DMS114 treated with DMSO at 0.1 percent for 48 hours (cell line): ENCODE measurements around the gene AMBRA1.

Experiments
- DNase-seq: peaks from one replicate; lab custom pipeline; 2025; ENCODE audit not compliant: unreplicated experiment; lab: John Stamatoyannopoulos, UW

Gene AMBRA1

DNA sequence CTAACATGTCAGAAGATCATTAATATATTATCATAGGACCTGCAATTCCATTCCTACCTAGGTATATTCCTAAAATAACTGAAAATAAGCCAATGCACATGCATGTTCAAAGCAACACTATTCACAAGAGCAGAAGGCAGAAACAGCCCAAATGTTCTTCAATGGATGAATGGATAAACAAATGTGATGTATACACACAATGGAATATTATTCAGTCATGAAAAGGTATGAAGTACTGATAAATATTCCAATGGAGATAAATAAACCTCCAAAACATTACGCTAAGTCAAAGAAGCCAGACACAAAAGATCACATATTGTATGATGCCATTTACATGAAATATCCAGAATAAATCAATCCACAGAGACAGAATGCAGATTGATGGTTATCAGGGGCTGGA, 16.8 kb downstream of the AMBRA1 start:
- DNase-seq: no peak

DNA sequence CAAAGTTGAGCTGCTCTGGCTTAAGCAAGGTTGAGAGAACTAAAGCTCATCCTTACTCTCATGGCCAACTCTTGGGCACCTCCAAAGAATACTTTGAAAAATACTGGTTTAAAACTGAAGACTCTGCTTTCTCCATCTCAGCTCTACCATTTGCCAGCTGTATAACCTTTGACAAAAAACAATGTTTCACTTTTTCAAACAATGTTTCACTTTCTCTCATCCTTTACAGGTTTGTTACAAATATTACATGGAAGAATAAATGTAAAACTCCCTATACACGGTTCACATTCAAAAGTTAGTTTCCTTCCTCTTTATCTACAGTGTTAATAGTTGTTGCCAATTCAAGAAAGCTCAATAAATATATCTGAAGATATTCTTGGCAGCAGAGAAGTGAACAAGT, 19.2 kb downstream of the AMBRA1 start:
- DNase-seq: no peak

DNA sequence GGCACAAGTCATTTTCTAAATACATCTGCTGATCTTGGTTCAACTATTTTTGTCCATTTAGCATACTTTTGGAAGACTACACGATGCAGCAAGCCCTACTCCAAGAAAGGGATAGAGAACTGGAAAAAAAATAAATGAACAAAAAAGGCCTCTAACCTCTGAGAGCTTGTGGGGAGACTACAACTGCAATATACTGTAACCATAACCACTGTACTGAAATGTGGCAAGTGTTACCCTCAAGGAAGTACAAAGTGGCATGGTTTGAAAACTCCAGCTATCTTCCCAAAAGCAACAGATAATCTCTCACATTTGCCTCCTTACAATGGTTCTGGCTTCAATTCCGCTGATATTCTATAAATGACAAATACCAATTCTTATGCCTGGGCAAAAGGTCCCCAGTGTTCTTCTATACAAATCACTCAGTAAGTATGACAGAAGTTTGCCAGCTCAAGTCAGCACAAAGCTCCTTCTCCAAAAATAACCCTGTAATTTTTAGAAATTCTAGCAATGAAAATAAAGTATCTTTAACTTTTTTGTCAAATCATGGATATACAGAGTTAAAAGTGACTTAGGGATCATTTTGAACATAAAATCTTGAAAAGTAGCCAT, 22.9 kb downstream of the AMBRA1 start:
- no peak for DNase-seq

DNA sequence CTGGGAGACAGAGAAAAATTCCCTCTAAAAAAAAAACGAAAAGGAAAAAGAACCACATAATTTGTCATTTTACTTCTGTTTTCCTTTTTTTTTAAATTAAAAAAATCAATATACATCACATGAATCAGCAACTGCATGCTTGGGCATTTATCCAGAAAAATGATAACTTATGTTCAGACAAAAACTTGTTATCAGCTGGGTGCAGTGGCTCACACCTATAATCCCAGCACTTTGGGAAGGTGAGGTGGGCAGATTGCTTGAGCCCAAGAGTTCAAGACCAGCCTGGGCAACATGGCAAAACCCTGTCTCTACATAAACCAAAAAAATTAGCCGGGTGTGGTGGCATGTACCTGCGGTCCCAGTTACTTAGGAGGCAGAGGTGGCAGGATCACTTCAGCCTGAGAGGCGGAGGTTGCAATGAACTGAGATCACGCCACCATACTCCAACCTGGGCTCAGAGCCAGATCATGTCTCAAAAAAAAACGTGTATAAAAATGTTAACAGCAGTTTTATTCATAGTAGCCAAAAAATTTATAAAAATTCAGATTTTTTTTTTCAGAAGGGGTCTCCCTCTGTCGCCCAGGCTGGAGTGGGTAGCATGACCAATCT, 28.5 kb downstream of the AMBRA1 start:
- no peak for DNase-seq

DNA sequence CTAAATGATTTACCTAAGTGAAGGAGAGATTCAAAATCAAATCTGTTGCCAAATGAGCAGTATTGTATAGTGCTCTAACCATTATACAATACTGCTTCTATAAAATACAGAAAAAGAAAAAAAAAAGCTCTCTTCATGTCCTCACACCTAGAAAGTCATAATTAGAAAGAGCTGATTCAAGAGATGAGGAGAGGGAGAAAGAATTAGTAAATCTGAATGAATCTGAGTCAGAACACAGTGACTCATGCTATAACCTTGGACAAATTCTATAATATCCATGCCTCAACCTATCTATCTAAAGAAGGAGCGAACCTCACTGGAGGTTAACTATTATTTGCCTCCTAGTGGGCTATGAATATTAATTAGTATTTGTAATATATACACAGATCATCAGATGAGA, 29.4 kb downstream of the AMBRA1 start:
- DNase-seq: no peak

DNA sequence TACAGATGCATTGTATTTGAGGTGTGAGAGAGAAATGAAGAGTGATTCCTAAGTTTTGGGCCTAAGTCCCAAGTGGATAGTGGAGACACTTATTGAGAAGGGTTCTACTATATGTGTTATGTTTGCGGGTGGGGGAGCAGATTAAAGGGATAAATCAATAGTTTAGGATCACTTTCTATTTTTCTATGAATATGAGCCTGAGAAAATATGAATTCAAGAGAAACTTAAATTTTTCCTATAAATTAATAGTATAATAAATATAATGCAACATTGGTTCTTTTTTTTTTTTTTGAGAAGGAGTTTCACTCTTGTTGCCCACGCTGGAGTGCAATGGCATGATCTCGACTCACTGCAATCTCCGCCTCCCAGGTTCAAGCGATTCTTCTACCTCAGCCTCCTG, 31.3 kb downstream of the AMBRA1 start:
- no peak for DNase-seq

DNA sequence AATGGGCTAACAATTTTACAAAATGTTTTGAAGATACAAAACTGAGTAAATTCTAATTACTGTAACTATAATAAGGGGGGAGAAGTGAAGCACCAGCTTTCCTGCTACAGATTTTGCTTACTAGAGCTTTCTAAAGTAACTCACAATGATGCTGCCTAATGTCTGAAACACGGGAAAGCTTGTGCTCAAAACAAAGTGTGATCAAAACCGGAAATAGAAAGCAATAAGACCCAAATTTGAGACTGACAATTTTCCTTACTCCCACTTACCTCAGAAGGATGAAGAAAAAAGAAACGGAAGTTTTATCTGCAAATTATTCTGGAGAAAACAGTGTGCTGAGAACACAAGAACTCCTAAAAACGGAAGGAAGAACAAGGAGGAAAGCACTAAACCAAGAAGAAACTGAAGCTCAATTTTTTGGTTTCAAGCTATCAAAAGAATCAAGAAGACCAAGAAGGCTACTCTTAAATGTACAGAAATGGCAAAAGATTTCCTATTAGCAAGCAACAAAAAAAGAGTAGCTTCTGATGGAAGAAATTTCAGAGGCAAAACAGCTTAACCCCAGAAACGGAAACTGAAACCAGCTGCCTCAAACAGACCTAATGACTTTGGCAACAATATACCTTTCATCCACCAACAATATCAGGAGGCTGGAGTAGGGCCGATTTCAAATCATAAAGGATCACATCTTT, 33.4 kb downstream of the AMBRA1 start:
- DNase-seq: no peak

DNA sequence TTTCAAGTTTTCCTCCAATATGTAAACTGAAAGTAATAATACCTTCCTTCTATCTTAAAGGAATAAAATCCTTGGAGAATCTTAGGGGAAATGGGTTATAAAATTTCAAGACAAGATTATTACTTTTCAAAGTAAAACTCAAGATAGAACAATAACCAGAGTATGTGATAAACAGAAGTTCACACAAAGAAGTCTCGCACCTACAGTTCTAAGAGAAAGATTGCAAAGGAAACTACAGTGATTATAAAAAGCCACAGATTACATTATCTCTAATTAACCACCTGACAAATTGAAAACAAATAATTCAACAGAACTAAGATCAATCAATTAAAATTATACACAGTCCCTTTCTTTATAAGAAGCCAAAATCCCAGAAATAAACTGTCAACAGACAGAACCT, 34.0 kb downstream of the AMBRA1 start:
- DNase-seq: no peak

DNA sequence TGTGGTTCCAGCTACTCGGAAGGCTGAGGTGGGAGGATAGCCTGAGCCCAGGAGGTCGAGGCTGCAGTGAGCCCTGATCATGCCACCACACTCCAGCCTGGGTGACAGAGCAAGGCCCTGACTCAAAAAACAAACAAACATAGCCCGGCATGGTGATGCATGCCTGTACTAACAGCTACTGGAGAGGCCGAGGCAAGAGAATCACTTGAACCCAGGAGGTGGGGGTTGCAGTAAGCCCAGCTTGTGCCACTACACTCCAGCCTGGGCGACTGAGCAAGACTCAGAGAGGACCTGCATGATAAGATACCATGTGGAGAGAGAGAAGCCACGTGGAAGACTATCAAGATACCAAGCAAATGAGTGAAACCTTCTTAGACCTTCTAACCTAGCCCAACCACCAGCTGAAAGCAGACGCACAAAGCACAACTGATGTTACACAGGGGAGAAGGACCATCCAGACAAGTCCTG, 36.1 kb downstream of the AMBRA1 start:
- no peak for DNase-seq

DNA sequence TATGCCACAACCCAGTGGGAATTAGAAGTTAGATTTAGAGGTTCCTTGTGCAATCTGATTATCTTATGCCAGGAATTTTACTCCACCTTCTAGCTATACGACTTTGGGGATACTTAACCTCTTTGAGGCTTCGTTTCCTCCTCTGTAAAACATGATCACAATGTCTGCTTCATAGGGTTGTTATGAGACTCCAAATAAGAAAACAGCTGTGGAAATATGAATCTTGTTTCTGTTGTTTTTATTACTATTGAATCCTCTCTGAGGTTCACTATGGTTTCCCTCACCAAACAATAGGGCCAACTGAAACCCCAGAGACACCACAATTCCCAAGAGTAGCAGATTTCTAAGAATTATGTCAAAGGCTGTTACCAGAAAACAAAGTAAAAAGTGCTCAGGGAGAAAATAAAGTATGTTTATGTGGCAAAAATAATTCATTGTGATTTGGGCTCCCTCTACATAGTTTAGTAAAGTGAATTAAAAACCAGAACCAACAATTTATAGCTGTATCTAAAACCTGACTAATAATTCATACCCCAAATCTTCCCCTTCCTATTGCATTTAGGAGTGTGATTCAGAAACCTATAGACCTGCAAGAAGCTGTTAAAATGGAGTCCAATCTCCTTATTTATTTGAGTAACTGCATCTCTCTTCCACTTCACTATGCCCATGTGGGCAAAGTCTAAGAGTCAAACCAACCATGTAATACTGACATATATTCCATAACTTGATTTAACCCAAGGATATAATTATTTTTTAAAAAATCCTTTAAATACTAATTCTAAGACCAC, 38.4 kb downstream of the AMBRA1 start:
- DNase-seq: no peak

DNA sequence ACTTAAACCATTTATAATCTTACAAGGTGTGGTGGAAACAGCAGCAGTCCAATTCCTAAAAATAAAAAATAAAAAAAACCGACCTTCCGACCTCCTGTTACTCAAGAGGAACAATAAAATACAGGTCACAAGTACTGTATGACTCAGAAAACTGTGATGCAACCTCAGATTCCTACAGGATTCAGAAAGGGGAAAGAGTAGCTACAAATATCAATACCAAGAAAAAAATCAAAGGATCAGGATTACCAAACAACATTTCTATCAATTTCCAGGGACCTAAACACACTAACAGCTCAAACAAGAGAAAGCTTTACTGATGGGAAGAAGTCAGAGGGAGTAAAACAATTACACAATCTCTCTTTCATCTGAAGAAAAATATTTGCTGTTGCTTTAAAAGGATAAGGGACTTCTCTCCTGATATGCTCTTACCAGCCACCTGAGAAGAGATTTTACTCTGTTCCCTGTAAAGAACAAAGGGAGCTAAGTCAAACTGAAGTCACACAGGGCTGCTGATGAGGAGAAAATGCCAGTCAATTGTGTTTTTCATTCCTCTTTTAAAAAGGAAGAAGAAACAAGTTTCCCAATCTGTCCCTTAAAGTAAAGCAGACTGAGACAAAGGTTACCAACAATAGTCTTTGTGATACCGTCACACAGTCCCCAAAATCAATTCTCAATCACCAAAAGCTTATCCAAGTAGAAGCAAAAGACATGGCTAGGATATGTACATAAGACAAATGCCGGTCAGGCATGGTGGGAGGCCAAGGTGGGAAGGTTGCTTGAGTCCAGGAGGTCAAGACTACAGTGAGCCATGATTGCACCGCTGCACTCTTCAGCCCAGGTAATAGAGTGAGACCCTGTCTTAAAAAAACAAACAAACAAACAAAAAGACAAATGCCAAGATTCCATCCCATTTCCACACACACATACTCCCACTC, 39.3 kb downstream of the AMBRA1 start:
- DNase-seq: no peak

DNA sequence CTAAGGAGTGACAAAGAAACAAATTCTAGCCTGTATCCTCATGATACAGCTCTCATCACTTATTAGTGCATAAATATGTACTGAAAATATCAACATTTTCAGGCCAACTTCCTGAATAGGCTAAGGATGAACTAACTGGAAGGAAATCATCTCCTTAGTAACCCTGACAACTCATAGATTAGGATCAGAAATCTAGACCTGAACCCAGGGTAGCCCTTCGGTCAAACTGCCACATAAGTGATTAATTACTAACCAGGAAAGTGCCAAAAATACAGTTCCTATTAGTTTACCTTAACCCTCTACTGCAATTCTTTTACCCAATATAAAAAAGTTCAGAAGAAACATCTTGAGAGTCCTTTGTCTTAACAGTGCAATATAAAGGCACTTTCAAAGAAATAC, 40.0 kb downstream of the AMBRA1 start:
- no peak for DNase-seq

DNA sequence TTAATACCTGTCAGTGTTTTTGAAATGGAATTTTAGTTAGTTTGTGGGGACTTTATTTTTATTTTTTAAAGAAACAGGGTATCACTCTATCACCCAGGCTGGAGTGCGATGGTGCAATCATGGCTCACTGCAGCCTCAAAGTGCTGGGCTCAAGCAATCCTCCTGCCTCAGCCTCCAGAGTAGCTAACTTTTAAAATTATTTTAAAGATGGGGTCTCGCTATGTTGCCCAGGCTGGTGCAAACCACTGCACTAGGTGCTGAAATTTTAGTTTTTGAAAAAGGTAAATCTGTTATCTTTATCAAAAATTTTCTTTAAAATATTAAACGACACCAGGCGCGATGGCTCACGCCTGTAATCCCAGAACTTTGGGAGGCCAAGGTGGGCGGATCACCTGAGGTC, 42.6 kb downstream of the AMBRA1 start:
- no peak for DNase-seq

DNA sequence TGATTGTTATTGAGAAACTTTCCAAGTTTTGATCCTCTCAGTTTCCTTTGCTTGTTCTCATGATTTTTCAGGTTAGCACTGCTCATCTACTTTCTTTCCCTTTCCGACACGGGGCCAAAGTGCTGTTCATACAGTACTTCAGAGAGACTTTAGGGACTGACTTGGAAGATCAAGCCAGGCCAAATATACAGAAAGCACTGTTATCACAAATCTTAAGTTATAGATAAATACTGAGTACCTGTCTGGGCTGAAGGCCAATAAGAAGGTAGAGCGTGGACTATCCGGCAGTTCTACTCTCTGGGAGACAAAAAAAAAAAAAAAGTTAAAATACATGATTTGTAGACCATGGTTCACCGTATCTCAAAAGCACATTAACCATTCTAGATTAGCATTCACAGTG, 46.2 kb downstream of the AMBRA1 start:
- no peak for DNase-seq

DNA sequence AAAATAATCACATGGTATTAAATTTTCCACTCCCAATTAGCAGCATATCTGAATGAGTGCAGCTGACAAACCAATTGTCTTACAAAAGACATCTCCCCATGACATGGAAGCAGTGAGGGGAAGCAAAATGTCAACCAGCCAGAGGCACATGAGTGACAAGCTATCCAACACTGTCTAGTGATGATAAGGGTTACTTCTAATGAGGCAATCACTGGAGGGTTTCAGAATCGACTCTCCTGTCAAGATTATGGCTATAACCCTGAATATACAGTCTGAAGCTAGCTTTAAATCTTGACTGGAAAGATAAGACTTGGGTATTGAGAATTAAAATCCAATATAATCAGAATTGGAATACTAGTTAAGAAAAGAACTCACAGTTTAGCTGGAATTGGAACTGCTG, 50.3 kb downstream of the AMBRA1 start:
- no peak for DNase-seq

DNA sequence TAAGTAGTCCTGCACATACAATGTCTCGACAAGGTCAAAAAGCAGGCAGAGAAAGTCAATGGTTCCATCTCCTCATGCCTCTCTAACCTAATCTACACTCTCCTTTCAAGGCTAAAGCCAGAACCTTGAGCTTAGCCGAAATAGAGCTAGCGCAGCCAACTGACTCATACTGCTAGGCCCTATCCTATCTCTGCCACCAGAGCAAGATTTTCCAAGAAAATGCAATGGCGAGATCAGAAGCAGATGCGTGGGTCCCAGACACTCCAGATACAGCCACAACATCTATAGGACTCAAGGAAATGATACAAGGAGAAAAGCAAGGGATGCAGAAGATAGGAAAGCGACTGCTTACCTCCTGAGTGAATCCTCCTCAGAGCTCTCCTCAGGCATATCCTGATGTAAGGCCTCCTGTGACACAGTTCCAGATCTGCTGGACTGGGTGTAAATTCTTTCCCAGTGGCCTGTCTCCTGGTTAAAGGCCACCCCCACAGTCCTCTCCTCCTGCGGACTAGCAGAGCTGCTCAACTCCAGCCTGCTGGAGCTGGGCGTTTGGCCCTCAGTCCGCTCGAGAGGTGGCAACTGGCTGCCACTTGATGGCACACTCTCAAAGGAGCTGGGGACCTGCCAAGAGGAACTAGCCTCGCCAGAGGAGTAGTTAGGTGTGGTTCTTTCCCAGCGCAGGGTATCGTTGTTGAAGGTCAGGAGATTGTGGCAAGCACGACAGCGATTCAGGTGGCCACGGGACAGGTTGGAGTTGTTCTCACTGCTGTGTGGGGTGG, 52.0 kb downstream of the AMBRA1 start:
- DNase-seq: no peak

DNA sequence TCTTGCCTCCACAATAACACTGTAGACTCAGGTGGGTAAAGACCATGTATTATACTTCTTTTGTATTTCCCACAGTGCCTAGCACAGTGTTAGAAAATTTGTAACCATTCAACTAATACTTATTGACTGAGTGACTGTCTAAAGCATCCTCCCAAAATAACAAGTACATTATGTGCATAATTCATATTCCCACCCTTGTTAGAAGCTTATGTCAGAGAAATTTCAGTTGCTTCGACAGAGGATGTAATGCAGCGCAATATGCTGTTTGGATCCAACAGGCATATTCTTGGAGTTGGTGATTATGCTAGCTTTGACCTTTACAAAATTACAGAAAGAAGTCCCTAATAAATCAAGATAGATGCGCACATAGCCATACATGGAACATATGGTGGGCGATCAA, 53.0 kb downstream of the AMBRA1 start:
- no peak for DNase-seq

DNA sequence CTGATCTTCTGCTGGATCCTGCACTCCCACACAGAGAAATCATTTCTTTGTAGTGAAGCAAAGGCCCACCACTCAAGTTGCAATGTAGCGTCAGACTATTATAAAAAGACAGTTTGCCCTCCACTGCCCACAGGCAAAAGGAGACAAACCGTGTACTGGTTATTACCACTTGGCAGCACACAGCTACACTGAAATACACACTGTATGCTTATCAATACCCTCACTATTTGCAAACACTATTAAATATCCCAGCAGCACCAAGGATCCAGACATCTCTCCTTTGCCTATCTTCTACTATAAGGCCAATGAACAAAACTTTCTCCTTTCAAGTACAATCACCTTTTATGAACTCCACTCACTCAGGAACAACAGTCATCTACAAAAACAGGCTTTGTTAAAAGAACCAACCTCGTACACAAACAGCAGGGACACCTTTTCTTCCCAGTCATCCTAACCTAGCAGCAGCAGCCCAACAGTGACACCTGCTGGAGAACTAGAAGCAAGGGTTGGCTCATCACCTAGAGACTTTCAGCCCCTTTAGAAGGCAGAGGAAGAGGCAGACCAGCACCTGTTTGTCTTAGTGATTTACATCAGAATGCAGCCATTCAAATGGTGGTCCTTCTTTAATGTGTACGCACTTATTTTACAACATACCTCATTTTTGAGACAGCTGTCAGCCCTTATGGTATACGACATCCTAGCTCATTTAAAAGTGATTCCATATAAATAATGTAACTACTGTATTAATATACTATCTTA, 56.1 kb downstream of the AMBRA1 start:
- DNase-seq: peak; percentile 40

DNA sequence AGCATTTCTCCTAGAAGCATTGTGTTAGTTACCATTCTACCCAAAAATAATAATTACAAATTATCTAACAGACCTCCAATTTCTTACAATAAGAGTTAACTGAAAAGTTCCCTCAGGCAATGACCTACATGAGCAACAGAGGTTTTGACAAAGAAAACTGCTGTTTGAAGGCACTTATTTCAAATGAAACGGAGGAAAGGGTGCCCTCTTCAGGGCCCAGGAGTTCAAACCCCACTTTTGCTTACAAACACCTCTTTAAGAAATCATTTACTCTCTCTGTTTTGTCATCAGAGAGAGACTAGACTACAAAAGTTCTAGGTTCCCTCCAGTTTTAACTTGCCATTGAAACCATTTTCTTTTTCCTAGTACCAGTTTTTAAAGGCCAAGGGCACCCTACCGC, 56.7 kb downstream of the AMBRA1 start:
- DNase-seq: no peak
